Panc1 (cell line): ENCODE results near the gene LYPD6. TPM values are rescaled to one million over a fixed set of nuclear protein-coding genes. Genes with fewer than 3 reads are reported as not detected.

ENCODE experiments used
- ATAC-seq: fragments of 200-7000 bp; cut with Tn5 transposase; 2 replicates; pipeline ENCODE4 v1.9.1; 2020; ENCODE audit warnings: mild to moderate bottlenecking, moderate library complexity
- BruUV-seq: library from RNA; stranded (reverse); fragments of 400-500 nt; replicated peaks from 2 replicates; lab custom pipeline; 2021; lab: Mats Ljungman, UMichigan
- CTCF ChIA-PET: fragments of 300-600 bp; sonication (Branson Sonifier 250); formaldehyde crosslinking; loops from one replicate; lab custom pipeline; 2022; ENCODE audit warnings: antibody characterized with exemption; lab: Charles Lee
- POLR2A ChIA-PET: fragments of 300-600 bp; sonication (Branson Sonifier 250); formaldehyde crosslinking; loops from one replicate; lab custom pipeline; 2022; ENCODE audit warnings: antibody characterized with exemption; lab: Charles Lee
- DNase-seq: peaks from one replicate; pipeline ENCODE4 v3.0.0-alpha.2; 2010; ENCODE audit warnings: low read depth, low spot score
- H3K27ac ChIP-seq: 2 replicates; pipeline ENCODE4 v1.5.1; 2011; ENCODE audit warnings: mild to moderate bottlenecking, low read length, inconsistent platforms
- H3K27me3 ChIP-seq: fragments of 200-500 bp; sonication (Bioruptor generic); 2 replicates; pipeline ENCODE4 v1.6.0; 2014; ENCODE audit warnings: low read length, inconsistent platforms; ENCODE audit not compliant: control insufficient read depth, insufficient read depth
- H3K36me3 ChIP-seq: fragments of 200-500 bp; sonication (Bioruptor generic); 2 replicates; pipeline ENCODE4 v1.5.1; 2014; ENCODE audit warnings: inconsistent platforms, mild to moderate bottlenecking, low read length, moderate library complexity; ENCODE audit not compliant: control insufficient read depth, insufficient read depth
- H3K4me1 ChIP-seq: 2 replicates; pipeline ENCODE4 v1.5.1; 2011; ENCODE audit warnings: inconsistent platforms, mild to moderate bottlenecking, low read length, moderate library complexity; ENCODE audit not compliant: control insufficient read depth, insufficient read depth
- H3K4me3 ChIP-seq, 2 experiments: 2 replicates each; pipeline ENCODE4 v1.5.1; 2011 to 2012; ENCODE audit warnings: low read depth in 2 of 2, low read length in 2 of 2, mild to moderate bottlenecking in 2 of 2, inconsistent platforms in 1 of 2, moderate library complexity in 1 of 2
- H3K9me3 ChIP-seq: fragments of 200-500 bp; sonication (Bioruptor generic); 2 replicates; pipeline ENCODE4 v1.5.1; 2014; ENCODE audit warnings: low read depth, mild to moderate bottlenecking, inconsistent platforms, low read length, moderate library complexity; ENCODE audit not compliant: control insufficient read depth, insufficient read depth
- POLR2AphosphoS5 ChIP-seq: IDR thresholded peaks from 2 replicates; pipeline ENCODE4 v1.6.1; 2012; ENCODE audit warnings: mild to moderate bottlenecking, low read depth, low read length, moderate library complexity
- SIN3A ChIP-seq: IDR thresholded peaks from 2 replicates; pipeline ENCODE4 v1.6.1; 2012; ENCODE audit warnings: low read depth, mild to moderate bottlenecking, low read length, moderate library complexity, borderline replicate concordance; ENCODE audit not compliant: insufficient read depth
- TCF7L2 ChIP-seq: IDR thresholded peaks from 2 replicates; pipeline ENCODE4 v1.6.1; 2011; ENCODE audit warnings: mild to moderate bottlenecking, low read depth, low read length, inconsistent platforms
- in situ Hi-C: cut with HindIII; loops from 2 replicates; pipeline ENCODE4 v1.10.0; 2016; ENCODE audit warnings: low sequenced_read_pairs, low pct_unique_long_range_greater_than_20kb
- intact Hi-C: fragments of 100-400 bp; cut with micrococcal nuclease; formaldehyde crosslinking; loops from one replicate; pipeline ENCODE4 v1.10.0; 2022; ENCODE audit not compliant: unreplicated experiment
- total RNA-seq: library from RNA; stranded (reverse); gene quantifications from one replicate; pipeline ENCODE4 v1.2.1, GENCODE V29; 2021; ENCODE audit not compliant: unreplicated experiment
- TF ChIP-seq, protein P1 (sequence below), 2 experiments: IDR thresholded peaks; 2 replicates each; pipeline ENCODE4 v1.6.1; 2011 to 2012; ENCODE audit warnings: low read depth in 2 of 2, control low read depth in 1 of 2, low read length in 1 of 2, mild to moderate bottlenecking in 1 of 2, moderate library complexity in 1 of 2; ENCODE audit not compliant: insufficient read depth in 1 of 2
- TF ChIP-seq, protein P2 (sequence below): fragments of 450-650 bp; IDR thresholded peaks from 2 replicates; pipeline ENCODE4 v1.5.1; 2017; ENCODE audit warnings: mild to moderate bottlenecking

LYPD6 gene
- total RNA-seq, 1 experiment from 2014 or later: 0.31 TPM

DNA sequence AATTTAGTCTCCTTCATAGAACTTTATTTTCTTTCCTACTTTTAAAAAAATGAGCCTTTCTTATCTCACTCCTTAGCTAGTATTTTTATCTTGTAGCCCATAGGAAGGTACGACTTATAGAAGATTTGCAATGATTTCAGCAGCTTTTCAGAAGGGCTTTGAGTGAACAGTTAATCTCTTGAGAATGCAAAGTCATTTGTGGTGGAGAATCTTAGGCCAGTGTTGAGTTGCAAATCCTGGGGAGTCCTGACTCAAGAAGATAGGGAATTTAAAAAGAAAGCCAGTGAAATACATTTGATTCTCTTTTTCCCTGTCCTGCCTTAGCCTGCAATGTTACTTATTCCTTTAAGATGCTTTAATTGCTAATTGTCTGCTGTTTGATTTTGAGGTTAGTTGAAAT lies 33.6 kb downstream of the LYPD6 start:
- DNase-seq (no peak), ATAC-seq (no peak)
- BruUV-seq: no TSS peak
- Histone ChIP-seq H3K9me3 (no peaks in the 10 kb centered on the region), H3K4me3 (no peak overlapping the region), H3K27ac (no peak overlapping the region), H3K4me1 (no peaks in the 10 kb centered on the region), H3K27me3 (no peaks in the 10 kb centered on the region; the same call in 1 of the 2 replicates), H3K36me3 (no peaks in the 10 kb centered on the region)
- intact Hi-C loops (no loop called here), in situ Hi-C loops (no loop called here)
- ChIA-PET POLR2A (no interaction called here), CTCF (no interaction called here)
- TF ChIP-seq POLR2AphosphoS5: no peak
- TF ChIP-seq, protein P1, sequence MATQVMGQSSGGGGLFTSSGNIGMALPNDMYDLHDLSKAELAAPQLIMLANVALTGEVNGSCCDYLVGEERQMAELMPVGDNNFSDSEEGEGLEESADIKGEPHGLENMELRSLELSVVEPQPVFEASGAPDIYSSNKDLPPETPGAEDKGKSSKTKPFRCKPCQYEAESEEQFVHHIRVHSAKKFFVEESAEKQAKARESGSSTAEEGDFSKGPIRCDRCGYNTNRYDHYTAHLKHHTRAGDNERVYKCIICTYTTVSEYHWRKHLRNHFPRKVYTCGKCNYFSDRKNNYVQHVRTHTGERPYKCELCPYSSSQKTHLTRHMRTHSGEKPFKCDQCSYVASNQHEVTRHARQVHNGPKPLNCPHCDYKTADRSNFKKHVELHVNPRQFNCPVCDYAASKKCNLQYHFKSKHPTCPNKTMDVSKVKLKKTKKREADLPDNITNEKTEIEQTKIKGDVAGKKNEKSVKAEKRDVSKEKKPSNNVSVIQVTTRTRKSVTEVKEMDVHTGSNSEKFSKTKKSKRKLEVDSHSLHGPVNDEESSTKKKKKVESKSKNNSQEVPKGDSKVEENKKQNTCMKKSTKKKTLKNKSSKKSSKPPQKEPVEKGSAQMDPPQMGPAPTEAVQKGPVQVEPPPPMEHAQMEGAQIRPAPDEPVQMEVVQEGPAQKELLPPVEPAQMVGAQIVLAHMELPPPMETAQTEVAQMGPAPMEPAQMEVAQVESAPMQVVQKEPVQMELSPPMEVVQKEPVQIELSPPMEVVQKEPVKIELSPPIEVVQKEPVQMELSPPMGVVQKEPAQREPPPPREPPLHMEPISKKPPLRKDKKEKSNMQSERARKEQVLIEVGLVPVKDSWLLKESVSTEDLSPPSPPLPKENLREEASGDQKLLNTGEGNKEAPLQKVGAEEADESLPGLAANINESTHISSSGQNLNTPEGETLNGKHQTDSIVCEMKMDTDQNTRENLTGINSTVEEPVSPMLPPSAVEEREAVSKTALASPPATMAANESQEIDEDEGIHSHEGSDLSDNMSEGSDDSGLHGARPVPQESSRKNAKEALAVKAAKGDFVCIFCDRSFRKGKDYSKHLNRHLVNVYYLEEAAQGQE (IDR thresholded peaks at IDR 0.05; ENCODE audit: insufficient read depth in 1 of 2, low read depth in 2 of 2, low read length in 1 of 2): no peak
- TF ChIP-seq SIN3A: no peak
- TF ChIP-seq, protein P2, sequence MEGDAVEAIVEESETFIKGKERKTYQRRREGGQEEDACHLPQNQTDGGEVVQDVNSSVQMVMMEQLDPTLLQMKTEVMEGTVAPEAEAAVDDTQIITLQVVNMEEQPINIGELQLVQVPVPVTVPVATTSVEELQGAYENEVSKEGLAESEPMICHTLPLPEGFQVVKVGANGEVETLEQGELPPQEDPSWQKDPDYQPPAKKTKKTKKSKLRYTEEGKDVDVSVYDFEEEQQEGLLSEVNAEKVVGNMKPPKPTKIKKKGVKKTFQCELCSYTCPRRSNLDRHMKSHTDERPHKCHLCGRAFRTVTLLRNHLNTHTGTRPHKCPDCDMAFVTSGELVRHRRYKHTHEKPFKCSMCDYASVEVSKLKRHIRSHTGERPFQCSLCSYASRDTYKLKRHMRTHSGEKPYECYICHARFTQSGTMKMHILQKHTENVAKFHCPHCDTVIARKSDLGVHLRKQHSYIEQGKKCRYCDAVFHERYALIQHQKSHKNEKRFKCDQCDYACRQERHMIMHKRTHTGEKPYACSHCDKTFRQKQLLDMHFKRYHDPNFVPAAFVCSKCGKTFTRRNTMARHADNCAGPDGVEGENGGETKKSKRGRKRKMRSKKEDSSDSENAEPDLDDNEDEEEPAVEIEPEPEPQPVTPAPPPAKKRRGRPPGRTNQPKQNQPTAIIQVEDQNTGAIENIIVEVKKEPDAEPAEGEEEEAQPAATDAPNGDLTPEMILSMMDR: no peak
- TF ChIP-seq TCF7L2: no peak

DNA sequence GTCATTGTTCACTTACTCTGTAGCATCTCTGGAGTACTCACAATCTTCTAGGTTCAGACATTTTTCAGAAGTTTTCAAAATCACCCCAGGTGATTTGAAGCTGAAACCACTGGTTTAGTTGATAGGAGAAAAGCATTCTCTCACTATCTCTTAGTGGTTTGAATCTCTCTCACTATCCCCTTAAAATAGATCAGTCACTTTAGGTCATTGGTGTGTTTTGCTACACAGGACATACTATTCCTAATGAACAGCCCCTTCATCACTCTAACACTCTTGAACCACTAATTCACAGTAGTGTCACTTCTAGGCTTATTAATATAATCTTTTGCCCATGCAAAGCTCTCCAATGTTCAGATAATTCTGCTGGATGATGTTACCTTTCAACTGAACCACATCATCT lies 34.5 kb downstream of the LYPD6 start:
- TF ChIP-seq, protein P1 (IDR thresholded peaks at IDR 0.05; ENCODE audit: insufficient read depth in 1 of 2, low read depth in 2 of 2, low read length in 1 of 2): no peak
- H3K4me3 ChIP-seq: no peak overlapping the region
- CTCF ChIA-PET: no interaction called here
- intact Hi-C loops: no loop called here
- no peaks in the 10 kb centered on the region for H3K4me1 ChIP-seq
- no peak overlapping the region for H3K27ac ChIP-seq
- BruUV-seq: no TSS peak
- no peaks in the 10 kb centered on the region for H3K9me3 ChIP-seq
- no peaks in the 10 kb centered on the region for H3K36me3 ChIP-seq
- no peaks in the 10 kb centered on the region; the same call in 1 of the 2 replicates for H3K27me3 ChIP-seq
- in situ Hi-C loops: no loop called here
- POLR2A ChIA-PET: no interaction called here
- no peak for DNase-seq
- ATAC-seq: no peak
